NCI-H2196 treated with DMSO at 0.1 percent for 48 hours (cell line): ENCODE results near the gene LPCAT1.
"Not testable (repeated sequence)": the region's sequence is repeated elsewhere in the genome, so short reads cannot be mapped to it uniquely, and the experiment has no call there.

Source experiments
- DNase-seq: peaks from one replicate; lab custom pipeline; 2025; ENCODE audit not compliant: unreplicated experiment; lab: John Stamatoyannopoulos, UW

Gene LPCAT1

DNA sequence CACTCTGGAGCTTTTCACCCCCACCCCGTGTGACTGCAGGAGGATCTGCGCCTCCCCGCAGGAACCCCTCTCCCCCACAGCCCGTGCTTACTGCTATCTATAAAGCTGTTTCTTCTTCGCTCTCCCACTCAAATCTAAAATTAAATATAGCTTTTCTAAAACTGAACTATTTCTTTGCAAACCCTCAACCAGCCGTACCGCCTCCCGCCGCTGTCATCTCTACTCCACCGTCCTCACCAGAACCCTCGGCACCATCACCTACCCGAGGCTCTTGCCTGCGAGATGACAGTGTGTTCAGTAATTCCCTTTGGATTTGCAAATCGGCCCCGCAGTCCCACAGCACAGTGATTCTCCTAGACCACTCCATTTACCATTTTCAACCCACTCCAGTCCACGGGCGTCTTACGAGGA, 13.6 kb downstream of the LPCAT1 start:
- no peak for DNase-seq

DNA sequence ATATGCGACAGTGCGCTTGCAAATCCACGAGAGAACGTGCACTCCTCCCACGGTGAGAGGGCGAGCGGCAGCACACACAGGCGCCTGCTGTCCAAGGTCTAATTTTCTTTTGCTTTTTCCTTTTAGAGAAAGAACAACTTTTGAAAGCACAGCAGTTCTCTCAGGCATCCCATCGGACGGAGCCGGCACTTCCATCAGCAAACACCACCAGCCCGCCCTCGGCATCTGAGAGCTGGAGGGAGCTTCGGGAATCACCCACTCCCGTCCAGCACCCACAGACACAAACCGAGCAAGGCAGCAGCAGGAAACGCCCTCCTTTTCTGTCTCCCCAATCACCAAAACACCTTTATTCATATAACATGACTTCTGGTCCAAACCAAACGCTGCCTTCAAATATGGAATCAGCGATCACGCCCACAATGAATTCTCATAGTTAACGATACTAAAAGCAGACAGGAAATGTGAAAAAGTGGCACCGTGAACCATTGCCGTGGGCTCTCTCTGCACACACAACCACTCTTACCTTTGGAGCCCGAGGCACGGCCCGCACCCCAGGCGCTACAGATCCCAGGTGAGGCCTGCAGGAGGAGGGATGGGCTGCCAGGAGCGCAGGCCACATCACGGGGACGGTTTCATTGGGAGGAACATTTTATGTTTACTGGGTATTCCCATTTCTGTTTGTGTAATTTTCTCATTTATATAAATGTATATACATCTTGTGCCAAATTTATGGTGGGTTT, 14.2 kb downstream of the LPCAT1 start:
- DNase-seq = no peak

- no peak for DNase-seq
These were observed 15.0 kb downstream of the LPCAT1 start for GRCh38 chr5:1508659-1509290.

DNA sequence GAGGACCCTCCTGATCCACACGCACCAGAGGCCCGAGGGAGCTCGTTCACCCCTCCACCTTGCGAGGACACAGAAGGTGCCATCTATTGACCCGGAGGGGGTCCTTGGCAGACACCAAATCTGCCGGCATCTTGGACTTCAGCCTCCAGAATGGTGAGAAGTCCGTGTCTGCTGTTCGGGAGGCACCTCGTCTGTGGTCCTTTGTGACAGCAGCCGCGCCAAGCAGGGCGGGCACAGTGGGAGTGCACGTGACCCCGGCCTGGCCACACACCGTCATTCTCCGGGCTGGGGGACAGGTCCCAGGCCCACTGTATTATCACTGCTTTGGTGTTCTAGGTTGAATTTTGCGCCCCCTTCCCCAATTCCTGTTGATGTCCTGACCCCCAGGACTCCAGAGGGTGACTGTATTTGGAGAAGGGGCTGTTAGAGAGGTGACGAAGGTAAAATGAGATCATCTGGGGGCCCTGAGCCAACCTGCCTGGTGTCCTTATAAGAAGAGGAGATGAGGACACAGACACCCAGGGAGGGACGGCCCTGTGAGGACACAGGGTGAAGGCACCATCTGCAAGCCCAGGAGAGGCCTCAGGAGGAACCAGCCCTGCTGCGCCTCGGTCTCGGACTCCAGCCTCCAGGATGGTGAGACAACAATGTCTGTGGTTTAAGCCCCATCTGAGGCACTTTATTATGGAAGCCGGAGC, 15.7 kb downstream of the LPCAT1 start:
- no peak for DNase-seq

- no peak for DNase-seq
These were observed 16.3 kb downstream of the LPCAT1 start for GRCh38 chr5:1507457-1507856.

DNA sequence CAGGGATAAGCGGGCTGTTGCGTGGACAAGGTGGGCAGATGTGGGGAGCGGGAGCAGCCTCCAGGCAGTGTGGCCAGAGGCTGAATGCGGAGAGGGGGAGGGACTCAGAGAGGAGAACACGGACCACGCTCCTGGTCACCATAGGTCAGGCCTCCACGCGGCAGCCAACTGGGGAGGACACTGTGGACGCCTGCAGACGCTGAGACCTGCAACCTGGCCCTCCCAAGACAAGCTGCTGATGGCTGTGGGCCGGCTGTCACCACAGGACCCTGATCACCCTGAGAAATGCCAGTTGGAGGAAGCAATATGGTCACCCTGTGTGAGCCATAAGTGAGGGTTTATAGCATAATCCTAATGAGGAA, 16.8 kb downstream of the LPCAT1 start:
- no peak for DNase-seq

- DNase-seq = no peak
These were observed 17.3 kb downstream of the LPCAT1 start for GRCh38 chr5:1506242-1507013.

DNA sequence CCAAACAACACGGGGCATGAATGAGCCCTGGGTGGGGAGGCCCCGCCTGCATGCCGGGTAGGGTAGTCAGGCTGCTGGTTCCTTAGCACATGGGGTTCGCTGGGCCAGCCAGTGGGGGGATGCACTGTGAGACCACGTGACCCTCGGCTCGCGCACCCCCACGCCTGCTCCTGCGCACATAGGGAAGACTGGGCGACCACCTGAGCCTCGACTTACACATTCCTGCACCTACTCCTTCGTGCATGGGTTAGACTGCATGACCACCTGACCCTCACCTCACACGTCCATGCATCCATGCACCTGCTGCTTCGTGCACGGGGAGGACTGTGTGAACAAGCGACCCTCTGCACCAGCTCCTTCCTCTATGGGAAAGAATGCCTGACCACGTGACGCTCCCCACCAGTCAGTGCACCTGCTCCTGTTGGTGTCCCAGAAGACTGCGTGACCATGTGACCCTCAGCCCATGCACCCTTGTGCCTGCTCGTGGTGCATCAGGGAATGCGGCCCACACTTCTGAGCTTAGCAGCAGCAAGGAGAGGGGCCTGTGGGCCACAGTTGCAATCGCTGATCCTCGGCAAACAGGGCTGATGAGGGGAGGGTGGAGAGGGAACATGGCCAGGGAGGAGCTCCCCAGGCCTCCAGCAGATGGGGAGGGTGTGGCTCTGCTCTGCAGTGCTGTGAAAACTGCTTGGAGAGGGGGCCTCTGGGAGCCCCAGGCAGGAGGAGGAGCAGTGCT, 18.1 kb downstream of the LPCAT1 start:
- DNase-seq = no peak

DNA sequence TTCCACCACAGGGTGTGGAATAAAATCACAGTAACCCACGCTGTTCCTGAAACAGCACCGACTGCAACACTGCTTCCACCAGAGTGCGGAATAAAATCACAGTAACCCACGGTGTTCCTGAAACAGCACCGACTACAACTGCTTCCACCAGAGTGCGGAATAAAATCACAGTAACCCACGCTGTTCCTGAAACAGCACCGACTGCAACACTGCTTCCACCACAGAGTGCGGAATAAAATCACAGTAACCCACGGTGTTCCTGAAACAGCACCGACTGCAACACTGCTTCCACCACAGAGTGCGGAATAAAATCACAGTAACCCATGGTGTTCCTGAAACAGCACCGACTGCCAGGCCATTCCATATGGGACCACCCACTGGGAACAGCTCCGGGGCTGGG, 18.7 kb downstream of the LPCAT1 start:
- not testable (repeated sequence) for DNase-seq

DNA sequence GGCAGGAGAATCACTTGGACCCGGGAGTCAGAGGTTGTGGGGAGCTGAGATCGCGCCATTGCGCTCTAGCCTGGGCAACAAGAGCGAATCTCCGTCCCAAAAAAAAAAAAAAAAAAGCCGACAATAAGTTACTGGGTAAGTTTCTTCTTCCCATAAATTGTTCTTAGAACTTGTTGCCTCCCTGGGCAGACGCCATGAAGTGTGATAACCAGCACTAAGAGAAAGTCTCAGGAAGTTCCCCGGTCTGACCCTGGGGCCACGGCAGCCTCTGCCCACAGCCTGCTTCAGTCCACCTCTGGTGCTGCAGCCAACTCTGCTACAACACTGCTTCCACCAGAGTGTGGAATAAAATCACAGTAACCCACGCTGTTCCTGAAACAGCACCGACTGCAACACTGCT, 19.1 kb downstream of the LPCAT1 start:
- DNase-seq = no peak

DNA sequence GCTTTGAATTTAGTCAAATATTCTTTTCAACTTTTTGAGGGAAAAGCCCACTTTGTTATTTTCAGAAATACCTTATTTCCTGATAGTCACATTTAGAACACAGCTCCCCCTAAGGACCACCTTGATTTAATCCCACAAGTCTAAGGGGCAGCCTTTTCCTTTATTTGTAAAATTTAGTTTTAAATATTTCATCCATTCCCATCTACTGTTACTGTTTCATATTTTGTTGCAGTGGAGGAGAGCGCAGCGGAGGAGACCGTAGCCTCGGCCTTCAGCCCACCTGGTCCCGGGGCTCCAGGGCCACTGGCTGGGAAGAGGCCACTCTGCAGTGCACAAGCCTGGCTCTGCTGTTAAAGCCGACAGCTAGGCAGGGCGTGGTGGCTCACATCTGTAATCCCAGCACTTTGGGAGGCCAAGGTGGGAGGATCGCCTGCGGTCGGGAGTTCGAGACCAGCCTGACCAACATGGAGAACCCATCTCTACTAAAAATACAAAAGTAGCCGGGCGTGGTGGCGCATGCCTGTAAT, 19.6 kb downstream of the LPCAT1 start:
- no peak for DNase-seq

- DNase-seq = no peak
These were observed 20.3 kb downstream of the LPCAT1 start for GRCh38 chr5:1503241-1504068.

- DNase-seq = no peak
These were observed 21.0 kb downstream of the LPCAT1 start for GRCh38 chr5:1502737-1503120.

- no peak for DNase-seq
These were observed 21.6 kb downstream of the LPCAT1 start for GRCh38 chr5:1502046-1502736.

- DNase-seq = no peak
These were observed 22.3 kb downstream of the LPCAT1 start for GRCh38 chr5:1501372-1502045.

GRCh38 chr5:1500411-1501091, 23.2 kb downstream of the LPCAT1 start:
- DNase-seq = no peak

DNA sequence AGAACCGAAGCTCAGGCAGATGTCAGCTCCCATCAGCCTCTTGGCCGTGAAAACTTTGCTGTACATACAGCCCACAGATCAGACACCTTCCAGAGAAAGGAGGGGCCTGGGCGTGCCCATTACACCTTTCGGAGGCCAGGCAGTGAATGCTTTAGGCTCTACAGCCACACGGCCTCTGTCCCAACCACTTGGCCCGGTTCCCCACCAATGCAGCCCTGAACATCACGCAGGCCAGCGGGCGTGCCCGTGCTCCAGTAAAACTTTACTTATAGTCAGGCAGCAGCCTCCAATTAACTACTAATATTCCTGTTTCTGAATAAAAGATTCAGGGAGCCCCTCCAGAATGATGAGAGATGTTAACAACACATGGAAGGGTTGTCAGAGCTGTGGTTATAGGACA, 23.9 kb downstream of the LPCAT1 start:
- DNase-seq = no peak
